PFSK-1 (cell line): ENCODE results near the gene RASSF8.

Source experiments
- FOXP2 ChIP-seq: optimal IDR thresholded peaks from 2 replicates; pipeline ENCODE3; 2011; ENCODE audit warnings: borderline replicate concordance, control low read depth, inconsistent platforms; ENCODE audit not compliant: insufficient read depth; ENCODE audit errors: extremely low read length, extremely low read depth
- POLR2AphosphoS5 ChIP-seq: IDR thresholded peaks from 2 replicates; pipeline ENCODE4 v1.6.1; 2012; ENCODE audit warnings: low read depth, mild to moderate bottlenecking, control low read depth, low read length, moderate library complexity
- SIN3A ChIP-seq: IDR thresholded peaks from 2 replicates; pipeline ENCODE4 v1.6.1; 2012; ENCODE audit warnings: mild to moderate bottlenecking, low read length, moderate library complexity, borderline replicate concordance; ENCODE audit not compliant: insufficient read depth
- TAF1 ChIP-seq: IDR thresholded peaks from 2 replicates; pipeline ENCODE4 v1.6.1; 2012; ENCODE audit warnings: low read length, control low read depth, borderline replicate concordance; ENCODE audit not compliant: insufficient read depth
- TF ChIP-seq, protein P1 (sequence below), 2 experiments: IDR thresholded peaks; 2 replicates each; pipeline versions ENCODE4 v1.6.1 to v1.8.0; 2011 to 2012; ENCODE audit warnings: low read depth in 2 of 2, low read length in 2 of 2, control low read depth in 1 of 2, inconsistent platforms in 1 of 2, mild to moderate bottlenecking in 1 of 2, moderate library complexity in 1 of 2; ENCODE audit not compliant: insufficient read depth in 1 of 2

RASSF8 gene

DNA sequence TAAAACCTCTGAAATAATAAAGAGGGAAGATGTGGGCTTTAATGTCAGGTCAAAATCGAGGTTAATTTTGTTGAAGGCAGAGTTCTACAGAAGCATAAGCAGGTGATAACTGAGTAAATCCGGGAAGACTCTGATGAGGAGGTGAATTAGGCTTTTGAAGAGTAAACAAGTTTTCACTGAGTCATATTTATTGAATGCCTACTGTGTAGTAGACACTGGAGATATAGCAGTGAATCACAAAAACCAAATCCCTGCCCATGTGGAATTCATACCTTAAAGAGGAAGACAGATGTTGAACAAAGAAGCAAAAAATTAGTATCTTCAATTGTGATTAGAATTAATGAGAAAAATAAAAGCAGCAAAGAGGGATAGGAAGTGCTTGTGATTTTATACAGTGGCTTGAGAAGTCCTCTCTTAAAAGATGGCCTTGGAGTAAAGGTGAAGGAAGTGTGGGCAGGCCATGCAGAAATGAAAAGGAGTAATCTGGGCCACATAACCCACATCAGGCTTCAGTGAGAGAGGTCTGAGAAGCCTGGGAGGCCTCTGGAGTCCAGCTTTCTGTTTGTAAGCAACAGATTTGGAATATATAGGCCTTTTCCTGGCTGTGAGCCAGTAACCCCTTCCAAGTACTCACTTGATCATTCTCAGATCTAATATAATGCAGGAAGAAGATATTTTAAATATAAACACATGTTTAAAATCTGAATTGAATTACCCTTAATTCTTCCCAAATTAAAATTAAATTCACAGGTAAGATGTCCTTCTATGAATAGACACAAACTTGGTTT lies 119.6 kb downstream of the RASSF8 start:
- no peak for TF ChIP-seq POLR2AphosphoS5
- TF ChIP-seq TAF1: no peak
- TF ChIP-seq SIN3A: no peak
- no peak for TF ChIP-seq FOXP2
- TF ChIP-seq, protein P1, sequence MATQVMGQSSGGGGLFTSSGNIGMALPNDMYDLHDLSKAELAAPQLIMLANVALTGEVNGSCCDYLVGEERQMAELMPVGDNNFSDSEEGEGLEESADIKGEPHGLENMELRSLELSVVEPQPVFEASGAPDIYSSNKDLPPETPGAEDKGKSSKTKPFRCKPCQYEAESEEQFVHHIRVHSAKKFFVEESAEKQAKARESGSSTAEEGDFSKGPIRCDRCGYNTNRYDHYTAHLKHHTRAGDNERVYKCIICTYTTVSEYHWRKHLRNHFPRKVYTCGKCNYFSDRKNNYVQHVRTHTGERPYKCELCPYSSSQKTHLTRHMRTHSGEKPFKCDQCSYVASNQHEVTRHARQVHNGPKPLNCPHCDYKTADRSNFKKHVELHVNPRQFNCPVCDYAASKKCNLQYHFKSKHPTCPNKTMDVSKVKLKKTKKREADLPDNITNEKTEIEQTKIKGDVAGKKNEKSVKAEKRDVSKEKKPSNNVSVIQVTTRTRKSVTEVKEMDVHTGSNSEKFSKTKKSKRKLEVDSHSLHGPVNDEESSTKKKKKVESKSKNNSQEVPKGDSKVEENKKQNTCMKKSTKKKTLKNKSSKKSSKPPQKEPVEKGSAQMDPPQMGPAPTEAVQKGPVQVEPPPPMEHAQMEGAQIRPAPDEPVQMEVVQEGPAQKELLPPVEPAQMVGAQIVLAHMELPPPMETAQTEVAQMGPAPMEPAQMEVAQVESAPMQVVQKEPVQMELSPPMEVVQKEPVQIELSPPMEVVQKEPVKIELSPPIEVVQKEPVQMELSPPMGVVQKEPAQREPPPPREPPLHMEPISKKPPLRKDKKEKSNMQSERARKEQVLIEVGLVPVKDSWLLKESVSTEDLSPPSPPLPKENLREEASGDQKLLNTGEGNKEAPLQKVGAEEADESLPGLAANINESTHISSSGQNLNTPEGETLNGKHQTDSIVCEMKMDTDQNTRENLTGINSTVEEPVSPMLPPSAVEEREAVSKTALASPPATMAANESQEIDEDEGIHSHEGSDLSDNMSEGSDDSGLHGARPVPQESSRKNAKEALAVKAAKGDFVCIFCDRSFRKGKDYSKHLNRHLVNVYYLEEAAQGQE (IDR thresholded peaks at IDR 0.05; ENCODE audit: insufficient read depth in 1 of 2, low read depth in 2 of 2, low read length in 2 of 2): no peak

DNA sequence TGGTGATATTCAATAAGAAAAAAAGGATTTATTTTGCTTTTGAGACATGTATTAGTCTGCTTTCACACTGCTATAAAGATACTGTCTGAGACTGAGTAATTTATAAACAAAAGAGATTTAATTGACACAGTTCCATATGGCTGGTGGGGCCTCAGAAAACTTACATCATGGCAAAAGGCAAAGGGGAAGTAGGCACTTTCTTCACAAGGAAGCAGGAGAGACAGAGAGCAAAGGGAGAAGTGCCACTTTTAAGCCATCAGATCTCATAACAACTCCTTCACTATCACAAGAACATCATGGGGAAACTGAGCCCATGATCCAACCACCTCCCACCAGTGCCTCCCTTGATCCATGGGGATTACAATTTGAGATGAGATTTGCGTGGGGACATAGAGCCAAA lies 122.4 kb downstream of the RASSF8 start:
- no peak for TF ChIP-seq SIN3A
- TF ChIP-seq FOXP2: no peak
- TF ChIP-seq, protein P1 (IDR thresholded peaks at IDR 0.05; ENCODE audit: insufficient read depth in 1 of 2, low read depth in 2 of 2, low read length in 2 of 2): no peak
- no peak for TF ChIP-seq TAF1
- TF ChIP-seq POLR2AphosphoS5: no peak

DNA sequence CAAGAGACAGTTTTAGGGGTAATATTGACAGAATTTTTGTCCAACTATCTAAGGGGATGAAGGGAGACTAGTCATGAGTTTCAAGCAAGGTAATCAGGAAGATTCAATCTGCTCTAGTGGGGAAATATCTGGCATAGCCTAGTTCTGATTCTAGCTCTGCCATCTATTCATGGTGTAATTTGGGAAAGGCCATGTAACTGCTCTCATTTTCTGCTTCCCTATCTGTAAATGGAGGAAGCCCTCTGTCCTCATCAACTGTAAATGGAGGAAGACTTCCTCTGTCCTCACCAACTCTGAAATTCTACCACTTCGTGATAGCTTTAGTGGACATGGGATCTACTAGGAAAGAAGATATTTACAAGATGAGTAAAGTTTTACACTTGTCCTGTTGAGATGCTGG lies 128.5 kb downstream of the RASSF8 start:
- no peak for TF ChIP-seq POLR2AphosphoS5
- no peak for TF ChIP-seq SIN3A

DNA sequence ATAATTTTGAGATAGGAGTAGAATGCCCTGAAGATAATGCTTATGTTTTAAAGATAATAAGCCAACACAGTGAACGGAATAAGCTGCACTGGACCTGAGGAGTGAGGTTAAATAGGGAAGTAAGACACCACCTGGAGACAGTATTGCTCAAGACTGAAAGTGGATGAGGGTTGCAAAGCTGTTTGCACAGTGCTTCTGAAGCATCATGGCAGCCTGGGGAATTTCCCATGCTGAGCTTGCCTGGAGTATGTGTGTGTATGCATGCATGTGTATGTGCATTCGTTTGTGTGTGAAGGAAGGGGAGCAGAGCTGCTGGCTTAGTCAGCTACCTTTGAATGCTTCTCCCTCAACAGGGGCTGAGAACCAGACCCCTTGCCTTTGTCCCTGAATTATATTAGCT lies 130.5 kb downstream of the RASSF8 start:
- TF ChIP-seq POLR2AphosphoS5 (no peak), TAF1 (no peak), FOXP2 (no peak)

DNA sequence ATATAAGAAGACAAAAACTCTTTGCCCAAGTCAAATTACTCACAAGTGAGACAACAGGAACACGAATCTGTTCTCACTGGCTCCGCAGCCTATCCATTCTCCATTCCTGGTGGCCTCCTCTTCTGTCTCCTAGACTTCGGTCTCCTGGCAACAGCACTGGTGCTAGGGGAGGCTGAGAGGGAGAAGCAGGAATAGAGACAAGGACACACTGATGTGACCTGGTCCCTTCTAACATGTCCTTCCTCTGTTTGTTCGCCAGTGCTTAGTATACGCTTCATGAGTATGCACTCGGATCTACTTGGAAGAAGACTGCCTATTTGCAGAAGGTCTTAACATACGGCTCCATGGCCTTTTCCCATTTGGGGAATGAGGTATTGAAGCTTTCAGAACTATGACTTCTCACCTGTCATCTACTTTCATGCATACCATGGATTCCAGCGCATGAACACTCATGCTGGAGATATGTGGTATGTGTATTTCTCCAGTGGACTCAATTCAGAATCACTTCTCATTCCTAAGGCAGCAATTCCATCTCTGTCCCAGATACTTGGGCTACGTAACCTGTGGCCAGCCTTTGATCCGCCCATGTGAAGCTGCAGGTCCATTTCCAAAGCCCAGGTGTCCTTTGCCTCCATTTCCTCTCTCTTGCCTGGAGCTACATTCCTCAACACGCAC lies 132.5 kb downstream of the RASSF8 start:
- no peak for TF ChIP-seq TAF1
- TF ChIP-seq FOXP2: no peak

DNA sequence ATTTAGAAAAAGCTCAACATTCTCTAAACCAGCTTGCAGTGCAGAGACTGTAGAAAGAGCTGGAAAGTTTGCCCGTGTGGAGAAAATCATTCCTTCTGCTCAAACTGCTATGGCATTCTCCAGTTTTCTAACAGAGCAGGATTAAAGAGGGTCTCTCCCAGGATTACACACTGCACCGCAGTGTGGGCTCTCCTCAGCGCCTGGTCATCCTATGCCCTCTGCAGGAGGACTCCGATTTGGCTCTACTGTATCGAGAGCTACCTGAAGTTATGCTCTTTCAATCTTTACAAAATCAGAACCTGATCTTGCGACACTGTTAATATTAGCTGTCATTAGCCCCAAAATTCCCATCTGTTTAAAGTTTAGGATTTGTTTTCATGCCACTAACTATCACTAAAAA lies 133.3 kb downstream of the RASSF8 start:
- TF ChIP-seq, protein P1 (IDR thresholded peaks at IDR 0.05; ENCODE audit: insufficient read depth in 1 of 2, low read depth in 2 of 2, low read length in 2 of 2): no peak
- no peak for TF ChIP-seq TAF1
- TF ChIP-seq FOXP2: no peak
- TF ChIP-seq SIN3A: no peak
- no peak for TF ChIP-seq POLR2AphosphoS5
